ENCODE results near the gene C2orf92.
A peak's percentile ranks its signal among the peaks of the same experiment; 100 is the strongest.
"Not testable (repeated sequence)": the region's sequence is repeated elsewhere in the genome, so short reads cannot be mapped to it uniquely, and the experiment has no call there.

The C2orf92 gene

DNA sequence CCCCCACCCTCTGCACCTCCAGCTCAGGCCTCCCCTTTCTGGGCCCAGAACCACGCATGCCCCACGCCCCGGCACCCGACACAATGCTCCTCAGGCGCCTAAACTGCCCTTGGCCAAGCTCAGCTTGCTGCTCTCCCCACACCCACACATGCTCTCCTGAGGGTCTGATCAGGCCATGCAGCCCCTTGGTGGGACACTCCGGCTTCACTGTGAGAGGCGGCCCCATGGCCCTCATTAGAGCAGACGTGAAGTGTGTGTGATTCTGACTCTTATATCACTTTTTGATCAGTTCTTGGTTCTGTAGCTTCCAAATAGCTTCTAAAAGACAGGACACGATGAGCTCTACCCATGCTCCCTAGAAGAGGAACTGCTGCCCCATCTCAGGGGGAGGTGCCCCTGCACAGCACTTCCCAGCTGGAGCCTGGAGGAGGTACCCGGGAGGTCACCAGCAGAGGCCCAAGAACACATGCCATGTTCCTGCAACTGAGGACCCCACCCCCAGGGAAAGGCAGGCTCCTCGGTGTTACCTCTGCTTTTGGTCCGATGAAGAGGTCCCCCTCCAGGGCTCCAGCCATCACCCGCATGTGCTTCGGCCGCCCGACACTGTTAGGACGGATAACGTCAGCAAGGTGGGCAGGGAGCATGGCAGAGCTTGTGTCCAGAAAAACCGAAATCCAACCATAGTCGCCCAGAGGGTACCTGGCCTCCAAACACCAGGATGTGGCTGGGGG is 9.3 kb upstream of the C2orf92 start:
- no peak for DNase-seq (ENCODE audit: low read depth)

DNA sequence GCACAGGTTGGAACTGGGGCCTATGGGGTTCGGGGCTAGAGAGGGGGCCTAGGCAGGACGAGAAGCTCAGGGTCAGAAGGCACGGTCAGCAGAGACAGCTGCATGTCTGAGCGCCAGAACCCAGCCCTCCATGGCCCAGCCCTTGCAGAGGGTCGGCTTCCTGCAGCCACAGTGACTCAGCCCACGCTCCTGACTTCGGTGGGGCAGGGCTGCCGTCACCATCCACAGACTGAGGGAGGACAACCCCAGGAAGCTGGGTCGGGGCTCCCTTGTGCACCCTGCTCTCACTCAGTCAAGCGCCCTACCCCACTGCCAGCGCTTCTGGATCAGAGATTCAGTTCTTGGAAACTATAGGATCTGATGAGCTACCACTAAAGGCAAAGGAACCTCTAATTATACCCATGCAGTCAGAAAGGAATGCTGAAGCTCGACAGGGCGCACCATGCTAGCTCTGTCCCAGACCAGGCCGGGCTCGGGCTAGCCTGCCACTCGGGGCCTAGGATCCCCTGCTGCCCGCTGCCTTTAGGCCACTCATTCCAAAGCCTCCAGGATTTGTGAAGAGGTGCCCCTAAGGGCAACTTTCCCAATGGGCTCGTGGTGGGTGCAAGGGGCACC is 8.6 kb upstream of the C2orf92 start:
- DNase-seq (ENCODE audit: low read depth): no peak

DNA sequence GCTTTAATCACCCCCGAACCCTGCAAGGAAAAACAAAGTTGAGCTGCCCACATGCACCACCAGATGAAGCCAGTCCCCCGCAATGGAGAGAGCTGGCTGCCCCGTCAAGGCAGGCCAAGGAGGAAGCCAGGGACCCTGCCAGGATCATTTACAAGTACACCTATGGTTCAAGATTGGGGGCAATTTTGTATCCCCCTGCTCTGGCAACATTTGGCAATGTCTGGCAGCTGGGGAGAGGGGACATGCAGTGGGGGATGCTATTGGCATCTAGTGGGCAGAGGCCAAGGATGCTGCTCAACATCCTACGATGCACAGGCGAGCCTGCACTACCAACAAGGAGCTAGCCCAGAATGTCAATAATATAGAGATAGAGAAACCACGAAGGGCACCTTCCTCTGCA is 7.6 kb upstream of the C2orf92 start:
- no peak for DNase-seq (ENCODE audit: low read depth)

DNA sequence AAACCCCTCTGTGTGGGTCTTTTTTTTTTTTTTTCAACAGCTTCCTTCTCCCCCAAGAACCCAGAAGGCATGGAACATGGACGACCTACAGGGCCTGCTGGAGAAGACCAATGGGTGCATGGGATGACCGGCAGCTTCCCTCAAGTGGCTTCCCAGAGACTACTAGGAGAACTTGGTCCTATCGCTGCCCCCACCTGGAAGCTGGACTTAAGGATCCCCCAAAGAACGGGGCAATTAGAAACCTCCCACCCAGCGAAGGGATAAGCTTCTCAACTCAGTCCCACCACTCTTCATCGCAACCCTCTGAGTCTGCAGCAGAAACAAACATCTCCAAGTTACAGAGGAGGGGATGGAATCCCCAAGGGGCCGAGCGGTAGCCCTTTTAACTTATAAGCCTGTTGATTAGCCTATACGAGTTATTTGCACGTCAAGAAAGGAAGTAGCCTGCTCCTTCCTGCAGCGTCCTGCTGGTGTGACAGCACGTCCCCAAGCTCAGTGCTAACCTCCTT is 7.1 kb upstream of the C2orf92 start:
- no peak for DNase-seq (ENCODE audit: low read depth)

DNA sequence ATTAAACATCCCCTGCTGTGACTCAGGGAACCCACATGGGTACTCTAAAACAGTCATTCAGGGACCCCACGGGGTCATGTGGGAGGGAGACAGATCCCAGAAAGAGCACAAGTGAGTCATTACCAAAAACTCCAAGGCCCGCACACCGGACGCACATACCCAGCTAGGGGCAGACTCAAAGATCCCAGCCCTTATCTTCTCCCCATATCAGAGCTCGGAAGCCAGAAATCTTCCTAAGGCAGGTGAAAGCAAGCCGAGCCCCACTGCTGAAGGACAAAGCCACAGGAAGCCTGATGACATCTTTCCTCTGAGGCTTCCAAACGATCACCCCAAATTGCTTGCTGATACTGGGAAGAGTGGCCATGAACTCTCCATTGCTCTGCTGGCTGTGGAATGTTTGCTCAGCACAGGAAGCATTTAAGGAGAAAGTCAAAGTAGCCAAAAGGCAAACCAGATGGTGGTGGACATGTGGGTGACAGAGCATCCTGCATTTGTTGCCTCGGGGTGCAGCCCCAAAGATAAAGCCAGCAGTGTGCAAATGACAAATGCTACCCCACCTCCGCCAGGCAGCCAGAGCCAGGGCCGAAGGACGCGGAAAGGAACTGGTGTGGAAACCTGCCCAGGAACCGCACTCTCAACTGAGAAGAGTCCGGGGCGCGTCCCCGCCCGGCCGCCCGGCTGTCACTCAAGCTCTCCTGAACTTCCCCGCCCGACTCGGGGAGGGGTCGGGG is 6.5 kb upstream of the C2orf92 start:
- DNase-seq (ENCODE audit: low read depth): peak; percentile 70

DNA sequence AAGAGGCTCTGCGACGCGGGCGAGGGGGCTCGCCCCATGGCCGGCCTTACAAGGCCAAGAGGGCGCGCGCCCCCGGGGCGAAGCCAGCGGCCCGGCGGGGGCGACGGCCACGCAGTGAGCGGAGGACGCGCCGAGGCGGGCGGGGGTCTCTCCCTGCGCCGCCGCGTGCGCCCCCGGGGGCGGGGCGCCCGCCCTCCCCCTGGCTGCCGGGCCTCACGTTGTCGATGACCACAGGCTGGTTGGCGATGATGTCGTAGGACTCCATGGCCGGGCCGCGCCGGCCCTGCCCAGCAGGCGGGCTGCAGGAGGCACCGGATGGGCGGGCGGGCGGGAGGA is 5.9 kb upstream of the C2orf92 start:
- no peak for DNase-seq (ENCODE audit: low read depth)

DNA sequence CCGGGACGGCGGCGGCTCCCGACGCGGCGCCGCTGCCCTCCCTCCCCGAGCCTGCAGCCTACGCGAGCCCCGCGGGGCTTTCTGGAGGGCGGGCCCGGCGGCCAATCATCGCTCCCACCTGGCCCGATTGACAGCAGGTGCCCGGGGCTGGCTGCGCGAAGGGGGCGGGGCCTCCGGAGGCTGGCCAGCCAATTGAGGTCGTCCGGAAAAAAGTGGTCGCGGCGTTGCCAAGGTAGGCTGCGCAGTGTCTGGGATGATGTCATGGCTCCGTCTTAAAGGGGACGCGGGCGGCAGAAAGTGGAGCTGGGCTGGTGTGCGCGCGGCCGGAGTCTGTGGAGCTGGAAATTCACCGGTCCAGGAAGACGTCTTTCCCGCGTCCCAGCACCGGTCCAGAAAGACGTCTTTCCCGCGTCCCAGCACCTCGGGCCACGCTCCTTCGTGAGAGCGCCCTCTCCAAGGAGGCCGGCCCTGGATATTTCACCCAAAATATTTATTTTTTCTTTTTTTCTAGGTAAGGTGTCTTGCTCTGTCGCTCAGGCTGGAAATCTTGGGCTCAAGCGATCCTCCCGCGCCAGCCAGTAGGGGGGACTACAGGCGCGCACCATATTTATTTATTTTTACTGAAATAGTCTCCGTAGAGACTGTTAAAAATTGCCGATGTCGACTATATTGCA is 5.4 kb upstream of the C2orf92 start, which contains the start of gene ACTR1B:
TSS of gene ACTR1B (minus strand) at position 83 of the 674 bp plus-strand sequence. CDS start 154 bp downstream, outside the sequence.
- peak; percentile 96 for DNase-seq (ENCODE audit: low read depth)

DNA sequence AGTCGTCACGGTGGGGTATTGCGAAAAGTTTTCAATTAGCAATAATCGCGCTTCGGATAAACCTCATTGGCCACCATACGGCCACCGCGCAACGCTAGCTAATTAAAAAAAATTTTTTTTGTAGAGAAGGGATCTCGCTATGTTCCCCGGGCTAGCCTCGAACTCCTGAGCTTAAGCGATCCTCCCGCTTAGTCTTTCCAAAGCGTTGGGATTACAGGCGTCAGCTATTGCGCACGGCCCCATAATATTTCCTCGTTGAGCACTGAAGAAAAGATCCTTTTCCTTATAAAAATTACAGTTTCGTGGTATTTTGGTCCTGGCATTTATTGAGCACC is 4.9 kb upstream of the C2orf92 start:
- no peak for DNase-seq (ENCODE audit: low read depth)

DNA sequence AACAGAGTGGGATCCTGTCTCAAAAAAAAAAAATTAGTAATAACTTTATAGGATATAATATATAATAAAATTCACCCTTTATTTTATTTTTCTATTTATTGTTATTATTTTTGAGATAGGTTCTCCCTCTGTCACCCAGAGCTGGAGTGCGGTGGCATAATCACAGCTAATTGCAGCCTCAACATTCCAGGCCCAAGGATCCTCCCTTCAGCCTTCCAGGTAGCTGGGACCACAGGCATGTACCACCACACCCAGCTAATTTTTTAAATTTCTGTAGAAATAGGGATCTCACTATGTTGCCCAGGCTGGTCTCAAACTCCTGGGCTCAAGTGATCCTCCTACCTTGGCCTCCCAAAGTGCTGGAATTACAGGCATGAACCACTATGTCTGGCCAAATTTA is 958 bp downstream of the C2orf92 start:
- no peak for DNase-seq (ENCODE audit: low read depth)

DNA sequence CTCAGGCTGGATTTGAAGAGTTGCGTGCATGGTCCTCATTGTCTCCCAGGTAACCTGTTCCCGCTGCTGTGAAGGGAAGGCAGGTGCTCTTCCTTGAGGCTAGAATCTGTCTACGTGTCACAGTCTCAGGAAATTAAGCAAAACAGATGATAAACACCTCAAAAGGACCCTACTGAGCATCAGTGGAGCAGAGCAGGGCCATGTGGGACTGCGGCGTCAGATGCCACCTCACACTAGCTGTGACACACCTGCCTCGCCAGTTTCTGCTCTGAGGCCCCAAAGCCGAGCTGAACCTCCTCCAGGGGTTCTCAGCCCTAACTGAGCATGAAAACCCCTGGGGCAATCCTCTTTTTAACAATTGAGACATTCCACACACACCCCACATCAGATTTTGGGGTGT is 2.0 kb downstream of the C2orf92 start:
- no peak for DNase-seq (ENCODE audit: low read depth)

DNA sequence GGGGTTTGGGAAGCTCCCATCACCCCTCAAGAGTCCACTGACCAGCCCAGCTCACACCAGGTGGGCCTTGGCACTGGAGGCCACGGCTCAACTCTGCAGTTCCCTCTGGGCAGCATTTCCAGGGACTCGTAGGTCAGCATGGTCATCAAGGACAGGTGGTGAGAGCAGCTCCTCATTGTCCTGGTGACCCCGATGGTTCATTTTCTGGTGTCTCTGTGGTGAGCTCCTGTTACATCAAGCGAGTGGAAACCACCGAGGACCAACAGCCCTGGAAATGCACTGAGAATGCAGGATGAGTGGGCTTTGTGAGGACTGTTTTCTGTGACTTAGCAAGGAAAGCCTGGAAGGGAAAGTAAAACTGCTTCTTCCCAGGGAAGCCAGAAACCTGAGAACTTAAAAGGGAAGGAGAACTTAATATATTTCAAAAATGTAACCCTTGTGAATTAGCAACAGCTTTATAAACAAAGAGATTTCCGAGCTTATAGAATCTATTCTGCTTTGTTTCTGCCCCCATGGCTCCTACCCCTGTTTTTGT is 3.2 kb downstream of the C2orf92 start:
- DNase-seq (ENCODE audit: low read depth): not testable (repeated sequence)

DNA sequence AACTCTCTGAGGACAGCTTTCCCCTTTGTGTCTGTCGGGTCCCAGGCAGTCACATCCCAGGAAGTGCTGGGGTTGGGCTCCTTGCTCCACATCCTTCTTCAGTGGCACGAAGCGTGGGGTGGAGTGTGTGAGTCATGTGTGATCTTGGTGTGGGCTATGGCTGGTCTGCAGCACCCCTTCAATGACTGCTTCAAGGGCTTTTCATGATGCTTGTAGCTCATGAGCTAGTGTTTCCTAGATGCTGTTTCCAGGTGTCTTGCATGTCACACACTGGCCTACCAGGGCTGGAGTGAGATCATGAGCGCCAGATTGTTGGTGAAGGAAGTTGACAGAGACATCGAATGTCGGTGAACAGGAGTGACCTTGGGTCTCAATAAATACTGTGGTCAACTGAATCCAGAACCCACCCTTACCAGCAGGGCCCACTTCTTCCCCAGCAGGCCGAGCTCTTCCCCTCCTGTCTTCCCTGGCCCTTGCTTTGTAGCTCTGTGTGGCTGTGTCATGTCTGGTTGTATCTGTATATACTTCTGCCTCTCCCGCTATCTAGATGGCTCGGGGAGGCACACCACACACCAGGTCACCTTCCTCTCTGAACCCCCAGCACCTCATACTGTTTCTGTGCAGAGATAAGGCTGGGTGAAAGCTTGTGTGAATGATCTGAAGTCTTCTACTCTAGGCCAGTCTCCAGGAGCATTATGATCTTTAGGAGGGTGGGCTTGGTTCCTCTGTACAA is 3.8 kb downstream of the C2orf92 start:
- DNase-seq (ENCODE audit: low read depth): no peak

DNA sequence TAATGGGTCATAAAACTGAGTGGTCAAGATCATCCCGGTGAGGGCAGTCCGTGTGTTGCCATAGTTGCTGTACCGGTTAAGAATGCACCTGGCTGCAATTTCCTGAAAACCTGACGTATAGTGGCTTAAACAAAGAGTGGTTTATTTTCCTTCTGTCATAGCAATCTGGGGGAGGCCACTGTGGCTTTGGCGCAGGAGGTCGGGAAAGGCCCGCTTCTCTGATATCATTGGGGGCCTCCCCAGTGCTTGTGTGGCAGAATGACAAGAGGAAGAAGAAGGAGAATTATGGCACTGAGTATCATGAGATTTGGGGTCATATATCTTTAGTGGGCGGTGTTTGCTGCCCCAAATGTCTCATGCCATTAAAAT is 4.4 kb downstream of the C2orf92 start:
- DNase-seq (ENCODE audit: low read depth): no peak

DNA sequence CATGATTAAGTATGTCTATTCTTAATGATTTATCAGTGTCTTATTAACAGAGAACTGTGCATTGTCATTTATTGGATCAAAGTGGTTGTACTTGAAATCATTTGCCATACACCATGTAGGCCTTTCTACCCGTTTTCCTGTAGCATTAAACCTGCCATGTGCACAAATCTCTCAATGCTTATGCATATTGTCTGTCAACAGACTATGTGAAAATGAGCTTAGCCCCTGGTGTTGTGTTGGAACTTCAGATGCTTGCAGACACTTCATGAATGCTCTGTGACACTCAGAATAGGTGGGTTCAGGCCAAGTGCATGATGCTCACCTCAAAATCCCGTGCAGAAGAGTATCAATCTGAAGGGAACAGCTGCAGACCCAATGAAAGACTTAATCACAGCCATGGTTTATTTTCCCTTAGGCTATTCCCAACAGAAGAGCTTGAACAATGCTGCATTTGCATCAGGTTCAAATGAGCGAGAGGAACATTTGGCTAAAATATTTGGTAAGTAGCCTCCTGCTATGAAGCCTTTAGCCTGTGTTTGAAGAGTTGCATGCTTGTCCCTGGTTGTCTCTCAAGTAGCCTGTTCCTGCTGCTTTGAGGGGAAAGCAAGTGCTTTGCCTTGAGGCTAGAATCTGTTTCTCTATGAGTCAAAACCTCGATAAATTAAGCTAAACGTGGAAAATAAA is 6.1 kb downstream of the C2orf92 start:
- DNase-seq (ENCODE audit: low read depth): no peak

DNA sequence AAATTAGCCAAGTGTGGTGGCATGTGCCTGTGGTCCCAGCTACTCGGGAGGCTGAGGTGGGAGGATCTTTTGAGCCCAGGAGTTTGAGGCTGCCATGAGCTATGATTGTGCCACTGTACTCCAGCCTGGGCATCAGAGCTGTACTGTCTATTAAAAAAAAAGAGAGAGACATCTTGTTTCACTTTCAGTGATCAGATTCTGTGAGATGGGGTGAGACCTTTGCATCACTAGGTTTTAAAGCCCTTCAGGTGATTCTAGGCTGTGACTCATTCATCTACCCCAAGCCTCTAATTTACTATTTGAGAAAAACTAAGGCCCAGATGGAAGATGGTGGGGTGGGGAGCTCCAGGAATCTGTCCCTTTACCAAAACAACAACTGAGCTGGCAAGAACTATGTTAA is 7.1 kb downstream of the C2orf92 start:
- DNase-seq (ENCODE audit: low read depth): no peak

DNA sequence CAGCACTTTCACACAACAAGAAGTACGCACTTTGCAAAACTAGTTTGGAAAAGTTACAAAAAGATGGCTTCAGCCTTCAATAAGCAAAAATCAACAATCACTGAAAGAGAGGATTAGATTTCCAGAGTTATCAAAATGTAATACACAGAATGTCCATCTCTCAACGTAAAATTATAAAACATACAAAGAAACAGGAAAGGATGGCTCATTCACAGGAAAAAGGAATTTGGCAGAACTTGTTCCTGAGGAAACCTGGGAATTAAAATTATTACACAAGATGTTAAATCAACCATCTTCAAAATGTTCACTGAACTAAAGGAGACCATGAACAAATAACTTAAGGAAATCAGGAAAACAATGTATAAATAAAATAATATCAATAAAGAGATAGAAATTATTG is 8.0 kb downstream of the C2orf92 start:
- DNase-seq (ENCODE audit: low read depth): no peak

DNA sequence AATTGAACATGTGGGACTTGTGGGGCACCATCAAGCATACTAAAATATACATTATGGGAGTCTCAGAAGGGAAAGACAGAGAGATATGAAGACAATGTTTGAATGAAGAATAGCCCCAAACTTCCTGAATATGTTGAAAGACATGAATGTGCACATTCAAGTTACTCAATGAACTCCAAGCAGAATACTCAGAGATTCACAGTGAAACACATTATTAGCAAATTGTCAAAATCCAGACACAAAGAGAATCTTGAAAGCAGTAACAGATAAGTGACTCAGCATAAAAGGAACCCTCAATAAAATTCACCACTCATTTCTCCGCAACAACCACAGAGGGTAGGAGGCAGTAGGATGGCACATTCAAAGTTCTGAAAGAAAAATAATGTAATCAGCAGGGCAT is 8.8 kb downstream of the C2orf92 start:
- DNase-seq (ENCODE audit: low read depth): no peak

DNA sequence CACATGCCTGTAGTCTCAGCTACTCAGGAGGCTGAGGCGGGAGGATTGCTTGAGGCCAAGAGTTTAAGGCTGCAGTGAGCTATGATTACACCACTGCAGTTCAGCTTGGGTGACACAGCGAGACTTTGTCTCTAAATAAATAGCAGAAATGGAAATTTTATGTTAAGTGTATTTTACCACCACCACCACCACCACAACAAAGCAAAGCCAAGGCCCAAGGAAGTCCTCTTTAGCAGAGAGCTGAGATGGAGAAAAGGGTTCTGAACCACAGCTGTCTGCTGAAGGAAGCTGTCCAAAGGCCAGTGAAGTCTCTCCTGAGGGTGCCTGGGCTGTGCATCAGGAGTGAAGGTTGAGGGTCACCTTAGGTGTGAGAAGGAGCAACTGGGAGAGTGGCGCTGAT is 17.7 kb downstream of the C2orf92 start:
- not testable (repeated sequence) for DNase-seq (ENCODE audit: low read depth)

DNA sequence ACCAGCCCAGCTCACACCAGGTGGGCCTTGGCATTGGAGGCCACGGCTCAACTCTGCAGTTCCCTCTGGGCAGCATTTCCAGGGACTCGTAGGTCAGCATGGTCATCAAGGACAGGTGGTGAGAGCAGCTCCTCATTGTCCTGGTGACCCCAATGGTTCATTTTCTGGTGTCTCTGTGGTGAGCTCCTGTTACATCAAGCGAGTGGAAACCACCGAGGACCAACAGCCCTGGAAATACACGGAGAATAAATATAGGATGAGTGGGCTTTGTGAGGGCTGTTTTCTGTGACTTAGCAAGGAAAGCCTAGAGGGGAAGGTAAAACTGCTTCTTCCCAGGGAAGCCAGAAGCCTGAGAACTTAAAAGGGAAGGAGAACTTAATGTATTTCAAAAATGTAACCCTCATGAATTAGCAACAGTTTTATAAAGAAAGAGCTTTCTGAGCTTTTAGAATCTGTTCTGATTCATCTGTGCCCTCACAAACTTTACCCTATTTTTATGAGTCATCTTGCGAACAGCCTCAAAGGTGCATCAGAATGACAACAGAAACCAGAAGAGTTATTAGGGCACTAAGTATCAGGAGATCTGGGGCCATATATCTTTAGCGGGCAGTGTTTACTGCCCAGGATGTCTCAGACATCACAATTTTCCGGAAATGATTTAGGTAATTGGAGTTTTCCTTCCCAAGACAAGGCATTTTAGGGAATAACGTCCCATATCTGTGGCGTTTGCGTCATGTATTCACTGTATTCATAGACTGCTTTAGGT is 18.7 kb downstream of the C2orf92 start:
- no peak for DNase-seq (ENCODE audit: low read depth)

DNA sequence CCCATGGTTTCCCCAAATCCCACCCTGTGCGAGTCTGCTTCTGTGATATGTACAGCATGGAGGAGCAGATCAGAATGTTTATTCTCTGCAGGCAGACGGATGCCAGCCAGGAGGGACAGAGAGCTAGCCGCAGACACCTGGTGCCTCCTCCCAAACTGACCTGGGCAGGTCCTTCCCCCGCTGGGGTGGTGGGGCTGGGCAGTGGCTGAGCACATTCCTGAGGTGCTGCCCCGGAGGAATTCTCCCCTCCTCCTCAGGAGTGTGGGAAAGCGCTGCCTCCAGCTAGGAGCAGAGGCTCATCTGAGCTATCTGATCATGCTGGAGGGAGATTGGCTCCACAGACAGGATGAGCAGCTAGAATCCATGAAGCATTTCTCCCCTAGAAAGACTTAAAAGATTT is 21.7 kb downstream of the C2orf92 start:
- no peak for DNase-seq (ENCODE audit: low read depth)

Measured in activated gamma-delta T cell treated with anti-CD3 and anti-CD28 coated beads, Interleukin-2, amount 50 U/mL, for 16 hours (primary cell).